ENCODE results near the gene RPL32.

RPL32 gene

DNA sequence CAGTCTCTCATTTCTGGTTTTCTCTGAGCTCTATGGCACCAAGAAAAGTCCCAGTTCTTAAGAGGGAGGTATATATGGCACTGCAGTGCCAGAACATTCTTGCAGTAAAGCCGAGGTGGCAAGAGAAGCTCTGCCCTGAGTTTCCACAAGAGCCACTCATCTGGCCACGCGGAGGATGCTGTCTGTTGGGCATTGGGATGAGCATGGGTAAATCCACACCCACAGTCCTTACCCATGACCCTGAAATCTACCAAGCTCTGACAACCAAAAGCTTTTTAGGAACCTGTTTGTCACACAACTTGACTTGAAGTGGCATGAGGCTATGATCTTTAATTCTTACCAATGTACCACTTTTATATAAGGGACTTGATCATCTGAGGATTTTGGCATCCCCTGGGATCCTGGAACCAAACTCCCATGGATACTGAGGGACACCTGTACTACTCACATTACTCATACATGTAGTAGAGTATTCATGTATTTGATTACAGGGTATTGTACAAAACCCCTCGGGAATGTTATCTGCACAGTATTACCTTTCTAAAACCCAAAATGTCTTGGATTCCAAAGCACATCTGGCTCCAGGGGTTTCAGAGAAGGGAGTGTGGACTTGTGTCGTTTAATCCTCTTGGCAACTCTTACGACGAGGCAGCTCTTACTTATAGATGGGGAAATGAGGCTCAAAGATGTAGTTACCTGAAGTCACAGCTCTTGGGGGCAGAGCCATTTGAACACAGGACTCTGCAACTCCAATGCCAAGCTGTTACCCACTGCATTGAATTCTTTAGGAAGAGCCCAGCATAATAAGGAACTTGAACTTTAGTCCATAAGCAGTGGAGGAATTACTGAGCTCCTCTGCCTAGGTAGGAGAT is 8.8 kb downstream of the RPL32 start:
- DNase-seq (ENCODE audit: low spot score) = no peak

- DNase-seq (ENCODE audit: low spot score) = no peak
Observed at GRCh38 chr3:12831301-12831866, 10.0 kb downstream of the RPL32 start.

GRCh38 chr3:12830785-12831156 is 10.6 kb downstream of the RPL32 start:
- DNase-seq (ENCODE audit: low spot score) = no peak

GRCh38 chr3:12829886-12830784 is 11.2 kb downstream of the RPL32 start:
- DNase-seq (ENCODE audit: low spot score) = no peak

- no peak for DNase-seq (ENCODE audit: low spot score)
Observed at GRCh38 chr3:12829404-12829803, 12.0 kb downstream of the RPL32 start.

GRCh38 chr3:12828751-12829150 is 12.6 kb downstream of the RPL32 start:
- DNase-seq (ENCODE audit: low spot score) = no peak

DNA sequence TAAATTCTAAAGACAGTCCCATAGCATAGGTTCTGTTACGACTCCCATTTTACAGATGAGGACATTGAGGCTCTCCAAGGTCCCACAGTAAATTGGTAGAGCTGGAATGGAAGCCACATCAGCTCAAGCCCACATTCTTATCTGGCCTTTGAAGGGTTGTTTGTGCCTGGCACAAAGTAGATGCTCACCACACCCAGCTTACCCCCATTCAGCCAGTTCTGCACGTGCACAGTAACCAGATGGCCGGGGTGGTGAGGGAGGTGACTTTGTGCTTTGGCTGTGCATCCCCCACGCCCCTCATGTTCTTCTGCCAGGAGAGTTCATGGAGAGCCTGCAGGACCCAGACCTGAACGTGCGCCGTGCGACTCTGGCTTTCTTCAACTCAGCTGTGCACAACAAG is 16.2 kb downstream of the RPL32 start:
- no peak for DNase-seq (ENCODE audit: low spot score)

DNA sequence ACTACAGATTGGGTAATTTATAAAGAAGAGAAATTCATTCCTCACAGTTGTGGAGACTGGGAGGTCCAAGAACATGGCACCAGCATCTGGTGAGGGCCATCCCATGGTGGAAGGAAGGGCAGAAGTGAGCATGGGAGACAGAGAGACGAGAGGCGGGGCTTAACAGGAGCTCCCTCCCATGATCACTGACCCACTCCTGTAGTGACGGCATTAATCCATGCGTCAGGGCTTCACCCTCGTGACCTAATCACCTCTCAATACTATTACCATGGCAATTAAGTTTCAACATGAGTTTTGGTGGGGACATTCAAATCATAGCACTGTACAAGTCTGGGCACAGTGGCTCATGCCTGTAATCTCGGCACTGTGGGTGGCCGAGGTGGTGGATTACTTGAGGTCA is 17.1 kb downstream of the RPL32 start:
- DNase-seq (ENCODE audit: low spot score) = no peak

GRCh38 chr3:12822725-12823373 is 18.5 kb downstream of the RPL32 start:
- DNase-seq (ENCODE audit: low spot score) = no peak

DNA sequence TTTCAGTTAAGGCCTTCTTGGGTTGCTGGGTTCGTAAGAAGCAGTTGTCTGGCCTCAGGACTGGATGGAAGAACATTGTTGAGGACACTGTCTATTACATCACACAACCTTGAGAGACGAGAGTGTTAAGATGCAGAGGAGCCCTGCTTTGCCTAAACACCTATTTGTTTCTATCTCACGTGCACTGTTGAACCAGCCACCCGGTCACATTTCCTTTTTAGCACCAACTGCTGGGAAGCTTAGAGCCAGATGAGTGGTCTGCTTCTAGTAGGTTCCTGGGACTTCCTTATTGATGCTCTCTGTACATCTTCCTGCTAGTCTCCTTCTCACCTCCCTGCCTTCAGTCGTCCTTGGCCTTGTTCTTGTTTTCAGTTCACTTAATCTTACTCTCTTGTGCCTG is 22.6 kb downstream of the RPL32 start:
- DNase-seq (ENCODE audit: low spot score) = no peak

DNA sequence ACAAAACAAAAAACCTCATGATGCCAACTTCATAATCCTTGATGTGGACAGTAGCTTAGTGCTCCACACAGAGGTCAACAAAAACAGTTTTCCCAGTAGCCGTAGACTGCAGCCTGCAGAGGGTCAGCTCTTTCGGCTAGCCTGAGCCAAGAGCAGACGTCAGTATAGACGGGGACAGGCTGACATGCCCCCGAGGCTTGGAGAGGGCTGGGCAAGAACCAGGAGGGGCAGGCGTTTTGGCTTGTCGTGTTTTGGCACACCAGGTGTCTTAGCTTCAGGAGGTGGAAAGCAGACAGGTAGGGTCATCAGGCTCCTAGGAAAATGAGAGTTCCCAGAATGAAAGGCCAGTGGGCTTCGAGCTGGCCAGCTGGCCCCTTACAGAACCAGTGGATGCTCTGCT is 23.1 kb downstream of the RPL32 start:
- DNase-seq (ENCODE audit: low spot score) = no peak

- no peak for DNase-seq (ENCODE audit: low spot score)
Observed at GRCh38 chr3:12817343-12817710, 24.0 kb downstream of the RPL32 start.

- DNase-seq (ENCODE audit: low spot score) = no peak
Observed at GRCh38 chr3:12816521-12817342, 24.6 kb downstream of the RPL32 start.

- no peak for DNase-seq (ENCODE audit: low spot score)
Observed at GRCh38 chr3:12815719-12816118, 25.6 kb downstream of the RPL32 start.

DNA sequence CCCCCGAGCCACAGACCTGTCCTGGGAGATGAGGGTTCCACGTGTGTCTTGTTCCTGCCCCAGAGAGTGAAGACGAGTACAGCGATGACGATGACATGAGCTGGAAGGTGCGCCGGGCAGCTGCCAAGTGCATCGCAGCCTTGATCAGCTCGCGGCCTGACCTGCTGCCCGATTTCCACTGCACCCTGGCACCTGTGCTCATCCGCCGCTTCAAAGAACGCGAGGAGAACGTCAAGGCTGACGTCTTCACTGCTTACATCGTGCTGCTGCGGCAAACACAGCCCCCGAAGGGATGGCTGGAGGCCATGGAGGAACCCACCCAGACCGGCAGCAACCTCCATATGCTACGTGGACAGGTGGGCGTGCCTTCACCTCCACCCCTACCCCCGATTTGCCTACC is 26.3 kb downstream of the RPL32 start:
- DNase-seq (ENCODE audit: low spot score) = no peak

GRCh38 chr3:12813967-12814366 is 27.4 kb downstream of the RPL32 start:
- no peak for DNase-seq (ENCODE audit: low spot score)

DNA sequence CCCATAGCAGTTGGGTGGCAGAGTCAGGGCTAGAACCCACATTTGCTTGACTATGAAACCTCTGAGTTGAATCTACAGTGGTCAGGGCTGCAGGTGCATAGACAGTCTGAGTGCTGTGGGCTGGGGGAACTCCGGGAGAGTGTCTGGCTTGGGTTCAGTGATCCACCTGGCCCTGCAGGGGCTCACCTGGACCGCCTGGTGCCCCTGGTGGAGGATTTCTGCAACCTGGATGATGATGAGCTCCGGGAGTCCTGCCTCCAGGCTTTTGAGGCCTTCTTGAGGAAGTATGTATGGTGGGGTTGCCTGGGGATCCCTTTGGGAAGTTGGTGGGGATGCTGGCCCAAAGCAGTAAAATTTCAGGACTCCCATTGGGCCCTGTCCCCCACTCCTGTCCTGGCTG is 28.6 kb downstream of the RPL32 start:
- DNase-seq (ENCODE audit: low spot score) = no peak

GRCh38 chr3:12810961-12811360 is 30.4 kb downstream of the RPL32 start:
- DNase-seq (ENCODE audit: low spot score) = no peak

DNA sequence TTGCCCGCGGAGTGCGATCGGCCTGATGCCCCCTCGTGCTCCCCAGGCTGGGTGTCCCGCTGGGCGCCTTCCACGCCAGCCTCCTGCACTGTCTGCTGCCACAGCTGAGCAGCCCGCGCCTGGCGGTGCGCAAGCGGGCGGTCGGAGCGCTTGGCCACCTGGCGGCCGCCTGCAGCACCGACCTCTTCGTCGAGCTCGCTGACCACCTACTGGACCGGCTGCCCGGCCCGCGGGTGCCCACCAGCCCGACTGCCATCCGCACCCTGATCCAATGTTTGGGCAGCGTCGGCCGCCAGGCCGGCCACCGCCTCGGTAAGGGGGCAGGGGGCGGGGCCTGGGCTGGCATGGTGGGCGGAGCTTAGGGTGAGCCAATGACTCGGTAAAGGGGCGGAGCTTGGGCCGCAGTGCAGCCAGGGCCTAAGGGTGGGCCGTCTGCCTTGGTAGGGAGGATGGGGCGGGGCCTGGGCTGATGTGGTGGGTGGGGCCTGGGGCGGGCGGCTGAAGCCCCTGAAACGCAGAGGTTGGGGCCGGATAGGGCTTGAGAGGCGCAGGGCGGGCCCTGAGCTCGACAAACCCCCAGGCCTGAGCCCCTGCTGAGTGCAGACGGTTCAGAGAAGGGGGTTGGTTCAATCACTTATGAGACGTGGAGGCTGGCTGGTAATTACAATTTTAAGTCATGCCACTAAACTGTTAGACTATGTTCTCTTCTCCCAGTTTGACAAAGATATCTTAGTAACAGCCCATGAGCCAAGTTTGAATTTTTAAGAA is 31.2 kb downstream of the RPL32 start:
- DNase-seq (ENCODE audit: low spot score) = peak; percentile 97

DNA sequence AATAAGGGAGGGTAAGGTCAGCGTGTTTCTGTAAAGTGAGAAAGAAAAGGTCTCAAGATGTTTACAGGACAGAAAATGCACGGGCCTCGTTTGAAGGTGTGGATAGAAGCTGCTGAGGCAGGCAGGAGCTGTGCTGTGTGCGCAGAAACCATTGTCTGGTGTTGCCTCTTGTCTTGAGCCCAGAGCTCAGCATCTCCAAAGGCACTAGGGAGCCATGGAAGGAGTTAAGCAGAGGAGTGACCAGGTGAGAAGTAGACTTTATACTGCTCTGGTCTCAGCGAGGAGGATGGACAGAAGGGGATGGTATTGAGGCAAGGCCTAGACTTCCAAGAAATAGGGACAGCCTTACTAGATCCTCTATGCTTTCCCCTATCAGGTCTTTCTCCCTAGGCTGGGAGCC is 31.9 kb downstream of the RPL32 start:
- DNase-seq (ENCODE audit: low spot score) = no peak

GRCh38 chr3:12809001-12809400 is 32.4 kb downstream of the RPL32 start:
- DNase-seq (ENCODE audit: low spot score) = no peak
